Hindlimb muscle (tissue), 1 donor: ENCODE measurements around the gene PRM3. TPM values are rescaled to one million over a fixed set of nuclear protein-coding genes. Genes with fewer than 3 reads are reported as not detected.
"Not testable (repeated sequence)": the region's sequence is repeated elsewhere in the genome, so short reads cannot be mapped to it uniquely, and the experiment has no call there.

Source experiments
- DNase-seq: peaks from one replicate; pipeline ENCODE4 v3.0.0-alpha.2; 2013
- polyA plus RNA-seq: library from polyadenylated mRNA; unstranded; fragments of 120-200 nt; gene quantifications from one replicate; pipeline ENCODE4 v1.2.1, GENCODE V29; 2013; ENCODE audit not compliant: insufficient read length

PRM3 gene
- polyA plus RNA-seq, 1 donor, result not detected

- DNase-seq, result no peak
These were observed 30.1 kb upstream of the PRM3 start for GRCh38 chr16:11303405-11304138.

GRCh38 chr16:11302977-11303376, 29.5 kb upstream of the PRM3 start:
- DNase-seq, result no peak

DNA sequence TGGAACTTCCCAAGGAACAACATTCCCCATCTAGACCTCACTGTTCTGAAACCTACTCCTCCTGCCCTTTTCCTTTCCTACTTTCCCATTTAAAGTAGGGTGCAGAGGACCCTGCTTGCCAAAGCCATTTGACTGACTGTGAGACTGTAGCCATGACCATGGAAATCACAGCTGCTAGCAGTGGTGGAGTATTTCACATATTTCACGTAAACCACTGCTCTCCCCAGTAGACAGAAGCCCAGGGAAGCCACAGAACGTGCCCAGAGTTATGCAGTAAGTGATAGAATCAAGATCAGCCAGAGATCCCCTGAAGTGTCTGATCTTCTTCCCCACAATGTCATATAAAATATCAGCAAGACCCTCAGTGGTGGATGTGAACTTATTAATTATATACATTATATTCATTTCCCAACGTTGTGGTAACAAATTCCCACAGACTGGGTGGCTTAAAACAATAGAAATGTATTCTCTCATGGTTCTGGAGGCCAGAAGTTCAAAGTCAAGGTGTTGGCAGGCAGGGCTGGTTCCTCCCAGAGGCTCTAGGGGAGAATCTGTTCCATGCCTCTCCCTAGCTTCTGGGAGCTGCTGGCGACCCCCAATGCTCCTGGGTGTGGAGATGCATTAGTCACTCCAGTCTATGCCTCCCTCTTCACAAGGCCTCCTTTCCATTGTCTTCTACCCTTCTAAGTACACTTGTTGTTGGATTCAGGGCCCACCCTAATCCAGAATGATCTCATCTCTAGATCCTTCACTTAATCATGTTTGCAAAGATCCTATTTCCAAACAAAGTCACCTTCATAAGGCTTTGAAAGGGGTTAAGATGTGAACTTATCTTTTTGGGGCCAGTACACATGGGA, 28.4 kb upstream of the PRM3 start:
- DNase-seq, result no peak

DNA sequence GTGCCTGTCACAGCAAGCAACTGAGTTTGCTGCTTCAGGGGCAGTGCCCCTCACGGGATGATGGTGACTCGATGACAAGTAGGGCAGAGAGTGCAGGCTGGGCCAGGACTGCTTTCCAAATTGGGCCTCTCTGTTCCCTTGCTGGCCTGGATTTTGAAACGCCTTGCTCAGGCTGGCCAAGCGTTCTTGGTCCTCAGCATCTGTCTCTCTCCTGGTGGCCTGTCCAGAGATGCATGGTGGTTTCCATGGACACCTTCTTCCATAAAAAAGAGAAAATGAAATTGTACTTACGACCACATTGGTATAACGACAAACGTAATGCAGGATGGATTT, 27.1 kb upstream of the PRM3 start:
- DNase-seq, result no peak

DNA sequence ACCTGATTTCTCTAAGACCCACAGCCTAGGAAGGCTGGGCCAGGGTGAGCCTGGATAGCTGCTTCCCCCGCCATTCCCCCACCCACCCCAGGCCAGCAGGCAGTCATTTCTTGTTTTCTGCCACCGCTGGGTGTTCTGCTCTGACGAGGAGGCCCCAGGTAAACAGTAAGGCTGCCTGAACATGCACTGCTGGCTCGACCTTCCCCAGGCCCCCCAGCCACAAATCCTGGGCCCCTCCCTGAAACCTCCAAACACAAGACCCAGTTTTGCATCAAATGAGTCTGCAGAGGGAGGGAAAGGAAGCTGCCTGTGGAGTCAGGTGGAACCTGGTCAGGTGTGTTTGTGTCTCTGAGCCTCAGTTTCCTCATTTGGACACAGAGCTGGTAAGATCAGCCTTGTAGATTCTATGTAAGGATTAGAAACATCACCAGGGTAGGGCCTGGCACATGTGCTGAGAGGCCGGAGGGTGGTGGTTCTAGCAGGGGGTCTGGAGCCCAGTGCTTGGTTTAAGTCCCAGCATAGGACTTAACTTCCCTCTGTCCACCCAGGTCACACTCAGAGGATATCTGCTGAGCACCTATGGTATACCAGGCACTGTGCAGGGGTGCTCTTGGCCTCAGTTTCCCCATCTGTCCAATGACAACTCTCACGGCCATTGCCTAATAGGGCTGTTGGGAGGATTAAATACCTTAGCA, 26.6 kb upstream of the PRM3 start:
- DNase-seq, result no peak

GRCh38 chr16:11298950-11299547, 25.6 kb upstream of the PRM3 start:
- DNase-seq, result not testable (repeated sequence)

DNA sequence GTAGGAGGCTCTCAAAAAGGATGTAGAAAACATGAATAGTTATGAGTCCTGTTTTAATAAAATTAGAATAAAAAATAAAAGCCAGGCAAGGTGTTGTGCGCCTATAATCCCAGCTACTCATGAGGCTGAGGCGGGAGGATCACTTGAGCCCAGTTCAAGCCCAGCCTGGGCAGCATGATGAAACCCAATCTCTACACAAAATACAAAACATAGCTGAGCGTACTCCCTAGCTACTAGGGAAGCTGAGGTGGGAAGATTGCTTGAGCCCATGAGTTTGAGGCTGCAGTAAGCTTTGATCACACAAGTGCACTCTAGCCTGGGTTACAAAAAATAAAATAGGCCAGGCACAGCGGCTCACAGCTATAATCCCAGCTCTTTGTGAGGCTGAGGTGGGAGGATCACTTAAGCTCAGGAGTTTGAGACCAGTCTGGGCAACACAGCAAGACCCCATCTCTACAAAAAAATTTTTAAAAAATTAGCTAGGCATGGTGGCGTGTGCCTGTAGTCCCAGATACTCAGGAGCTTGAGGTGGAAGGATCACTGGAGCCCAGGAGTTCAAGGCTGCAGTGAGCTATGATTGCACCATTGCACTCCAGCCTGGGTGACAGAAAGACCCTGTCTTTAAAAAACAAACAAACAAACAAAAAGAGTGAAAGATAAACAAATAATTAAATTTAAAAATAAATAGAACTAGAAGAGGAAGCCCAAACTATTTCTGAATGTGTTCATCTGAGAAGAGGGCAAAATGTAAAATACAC, 24.9 kb upstream of the PRM3 start:
- no peak for DNase-seq

GRCh38 chr16:11297492-11298142, 24.2 kb upstream of the PRM3 start:
- DNase-seq, result peak; percentile 24

GRCh38 chr16:11296706-11297491, 23.5 kb upstream of the PRM3 start:
- no peak for DNase-seq

- no peak for DNase-seq
These were observed 22.9 kb upstream of the PRM3 start for GRCh38 chr16:11296351-11296705.

DNA sequence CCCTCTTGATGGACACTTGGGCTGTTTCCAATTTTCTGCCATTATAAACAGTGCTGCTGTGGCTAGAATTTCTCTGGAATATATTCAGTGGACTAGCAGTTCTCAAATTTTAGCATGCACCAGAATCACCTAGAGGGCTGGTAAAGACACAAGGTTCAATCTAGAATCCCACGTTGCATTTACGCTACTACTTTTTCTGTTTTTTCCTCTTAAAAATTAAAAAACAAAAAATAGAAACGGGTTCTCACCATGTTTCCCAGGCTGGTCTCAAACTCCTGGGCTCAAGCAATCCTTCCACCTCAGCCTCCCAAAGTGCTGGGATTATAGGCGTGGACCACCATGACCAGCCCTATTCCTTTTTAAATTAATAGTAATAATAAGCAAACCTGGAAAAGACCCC, 22.2 kb upstream of the PRM3 start:
- no peak for DNase-seq

DNA sequence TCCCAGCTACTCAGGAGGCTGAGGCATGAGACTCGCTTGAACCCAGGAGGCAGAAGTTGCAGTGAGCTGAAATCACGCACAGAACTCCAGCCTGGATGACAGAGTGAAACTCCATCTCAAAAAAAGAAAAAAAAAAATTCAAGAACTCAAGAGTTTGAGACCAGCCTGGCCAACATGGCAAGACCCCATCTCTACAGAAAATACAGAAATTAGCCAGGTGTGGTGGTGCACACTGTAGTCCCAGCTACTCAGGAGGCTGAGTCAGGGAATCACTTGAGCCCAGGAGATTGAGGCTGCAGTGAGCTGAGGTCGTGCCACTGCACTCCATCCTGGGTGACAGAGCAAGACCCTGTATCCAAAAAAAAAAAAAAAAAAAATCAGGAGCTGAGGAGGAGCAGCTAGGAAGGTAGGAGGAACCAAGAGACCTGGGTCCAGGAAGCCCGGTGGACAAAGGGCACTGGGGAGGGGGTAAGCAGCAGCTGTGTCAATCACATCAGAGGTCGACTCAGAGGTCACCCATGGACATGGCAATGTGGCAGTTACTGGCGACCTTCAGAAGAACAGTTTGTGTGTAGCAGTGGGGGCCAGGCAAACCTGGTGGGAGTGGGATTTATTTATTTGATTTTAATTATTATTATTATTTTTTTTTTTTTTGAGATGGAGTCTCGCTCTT, 18.8 kb upstream of the PRM3 start:
- DNase-seq, result no peak

DNA sequence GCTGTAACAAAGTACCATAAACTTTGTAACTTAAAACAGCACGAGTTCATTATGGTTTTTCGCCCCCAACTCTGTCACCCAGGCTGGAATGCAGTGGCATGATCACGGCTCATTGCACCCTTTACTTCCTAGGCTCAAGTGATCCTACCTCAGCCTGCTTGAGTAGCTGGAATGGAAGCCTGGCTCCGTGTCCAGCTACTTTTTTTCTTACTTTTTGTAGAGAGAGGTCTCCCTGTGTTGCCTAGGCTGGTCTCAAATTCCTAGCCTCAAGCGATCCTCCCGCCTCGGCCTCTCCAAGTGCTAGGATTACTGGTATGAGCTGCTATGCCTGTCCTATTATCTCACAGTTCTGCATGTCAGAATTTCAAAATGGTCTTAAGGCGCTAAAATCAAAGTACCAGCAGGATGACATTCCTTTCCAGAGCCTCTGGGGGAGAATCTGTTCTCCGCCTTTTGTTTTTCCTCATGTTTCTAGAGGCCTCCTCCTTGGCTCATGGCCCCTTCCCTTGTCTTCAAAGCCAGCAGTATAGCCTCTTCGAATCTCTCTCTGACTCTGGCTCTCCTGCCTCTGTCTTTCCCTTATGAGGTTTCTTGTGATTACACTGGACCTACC, 17.8 kb upstream of the PRM3 start:
- no peak for DNase-seq

DNA sequence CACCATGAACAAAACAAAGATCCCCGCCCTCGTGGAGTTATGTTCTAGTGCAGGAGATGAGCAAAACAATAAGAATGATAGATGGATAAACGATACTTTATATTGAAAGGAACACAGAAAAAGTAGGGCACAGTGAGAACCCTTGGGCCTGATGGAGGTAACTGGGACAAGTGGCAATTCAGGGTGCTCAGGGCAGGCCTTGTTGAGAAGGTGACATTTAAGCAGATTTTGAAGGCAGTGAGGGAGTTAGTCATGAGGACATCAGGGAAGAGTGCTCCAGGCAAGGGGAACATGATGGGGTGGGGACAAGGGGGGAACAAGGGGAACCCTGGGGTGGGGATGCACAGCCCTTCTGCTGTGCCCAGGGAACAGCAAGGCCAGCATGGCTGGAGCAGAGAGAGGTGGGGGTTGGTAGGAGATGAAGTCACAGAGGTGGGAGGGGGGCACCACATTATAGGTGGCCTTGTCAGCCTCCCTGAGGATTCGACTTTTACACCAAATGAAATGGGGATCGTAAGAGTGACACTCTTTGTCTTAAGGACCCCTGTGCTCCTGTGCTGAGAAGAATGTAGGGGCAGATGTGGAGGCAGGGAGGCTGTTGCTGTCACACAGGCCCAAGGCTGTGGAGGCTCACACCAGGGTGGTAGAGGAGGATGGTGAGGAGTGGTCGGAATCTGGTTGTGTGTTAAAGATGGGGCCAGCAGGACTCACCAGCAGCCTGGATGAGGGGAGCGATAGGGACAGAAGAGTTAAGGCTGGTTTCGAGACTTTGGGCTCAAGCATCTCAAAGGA, 16.9 kb upstream of the PRM3 start:
- no peak for DNase-seq

- not testable (repeated sequence) for DNase-seq
These were observed 16.3 kb upstream of the PRM3 start for GRCh38 chr16:11289696-11290095.

- DNase-seq, result no peak
These were observed 15.8 kb upstream of the PRM3 start for GRCh38 chr16:11289202-11289601.

GRCh38 chr16:11285842-11286241, 12.4 kb upstream of the PRM3 start:
- no peak for DNase-seq

DNA sequence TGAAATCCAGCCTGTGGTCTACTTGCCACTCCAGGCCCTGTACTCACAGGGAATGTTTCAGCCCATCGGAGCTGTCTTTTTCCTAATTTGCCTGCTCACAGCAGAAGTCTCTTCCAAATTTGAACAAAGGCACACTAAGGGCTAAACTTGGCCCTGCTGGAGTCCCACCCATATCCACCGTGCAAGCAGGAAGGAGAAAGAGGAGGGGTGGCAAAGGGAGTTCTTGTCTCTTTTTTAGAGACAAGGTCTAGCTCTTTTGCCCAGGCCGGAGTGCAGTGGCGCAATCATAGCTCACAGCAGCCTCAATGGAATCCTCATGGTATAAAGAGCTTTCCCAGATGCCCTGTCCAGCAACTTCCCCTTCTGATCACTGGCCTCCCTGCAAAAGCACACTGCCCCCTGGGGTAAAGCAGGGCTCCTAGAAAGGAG, 10.4 kb upstream of the PRM3 start:
- DNase-seq, result no peak
